Skin of body (tissue), 2 donors: Measurements from ENCODE around the gene CYP27C1. TPM values are rescaled to one million over a fixed set of nuclear protein-coding genes. Genes with fewer than 3 reads are reported as not detected.
"Not testable (repeated sequence)": the region's sequence is repeated elsewhere in the genome, so short reads cannot be mapped to it uniquely, and the experiment has no call there.

Experiments used
- DNase-seq: peaks from one replicate; lab custom pipeline; 2025; lab: John Stamatoyannopoulos, UW
- total RNA-seq: library from RNA; depleted of rRNA; stranded (reverse); fragments of >200 nt; gene quantifications from one replicate; pipeline ENCODE4 v1.2.3, GENCODE V29; 2014

The CYP27C1 gene
- 4.3 TPM for total RNA-seq

DNA sequence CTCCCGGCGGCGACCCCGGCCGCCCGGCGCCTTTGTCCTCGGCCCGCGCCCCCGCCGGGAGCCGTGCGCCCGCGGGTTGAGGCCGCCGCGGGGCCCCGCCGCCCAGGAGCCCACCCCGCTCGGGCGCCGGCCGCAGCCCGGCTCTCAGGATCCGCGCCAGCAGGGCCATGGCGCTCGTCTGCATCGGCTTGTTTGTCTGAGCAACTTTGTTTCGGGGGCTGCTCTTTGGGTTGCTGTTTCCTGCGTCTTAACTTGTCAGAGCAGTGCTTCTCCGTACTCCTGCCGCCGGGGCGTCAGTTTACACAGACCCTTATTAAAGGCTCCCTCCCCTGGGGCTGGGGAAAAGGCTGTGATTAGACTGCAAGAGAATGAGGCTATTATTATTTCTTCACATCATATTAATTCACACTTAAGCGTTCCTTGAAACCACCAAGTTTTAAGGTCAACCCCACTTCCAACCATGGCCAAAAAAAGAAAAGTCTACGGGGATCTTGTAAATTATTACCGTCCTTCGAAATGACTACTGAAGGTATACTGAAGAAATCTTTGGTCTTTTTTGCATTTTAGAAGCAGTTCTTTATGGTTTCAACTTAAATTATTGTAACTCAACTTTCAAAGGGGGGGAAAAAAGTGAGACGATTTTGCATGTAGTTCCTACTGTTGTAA is at the start of gene CYP27C1:
Gene CYP27C1 (minus strand): TSS at position 198 of the 666 bp plus-strand sequence. CDS start 29 bp downstream, at position 169.
- peak; percentile 32 for DNase-seq

- DNase-seq, result peak; percentile 23
Observed at GRCh38 chr2:127261804-127262406, 41.8 kb upstream of the CYP27C1 start.

- DNase-seq, result no peak
Observed at GRCh38 chr2:127259355-127259754, 39.3 kb upstream of the CYP27C1 start.

DNA sequence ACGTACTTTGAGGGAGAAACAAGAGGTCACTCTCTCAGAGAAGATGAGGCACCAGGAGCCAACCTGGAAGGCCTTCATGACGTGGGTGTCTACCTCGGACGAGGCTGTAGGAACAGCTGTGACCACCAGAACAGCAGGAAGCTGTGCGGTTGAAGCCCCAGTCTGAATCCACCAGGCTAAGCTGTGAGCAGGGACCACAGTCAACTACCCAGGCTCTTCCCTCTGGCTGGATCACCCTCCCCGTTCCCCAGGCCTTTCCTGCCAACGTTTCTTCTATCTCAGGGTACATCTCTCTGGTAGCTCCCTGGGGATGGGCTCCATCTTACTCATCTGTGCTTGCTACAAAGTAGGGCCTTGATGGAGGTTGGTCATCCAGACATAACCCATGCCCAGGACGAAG is 36.8 kb upstream of the CYP27C1 start:
- no peak for DNase-seq

DNA sequence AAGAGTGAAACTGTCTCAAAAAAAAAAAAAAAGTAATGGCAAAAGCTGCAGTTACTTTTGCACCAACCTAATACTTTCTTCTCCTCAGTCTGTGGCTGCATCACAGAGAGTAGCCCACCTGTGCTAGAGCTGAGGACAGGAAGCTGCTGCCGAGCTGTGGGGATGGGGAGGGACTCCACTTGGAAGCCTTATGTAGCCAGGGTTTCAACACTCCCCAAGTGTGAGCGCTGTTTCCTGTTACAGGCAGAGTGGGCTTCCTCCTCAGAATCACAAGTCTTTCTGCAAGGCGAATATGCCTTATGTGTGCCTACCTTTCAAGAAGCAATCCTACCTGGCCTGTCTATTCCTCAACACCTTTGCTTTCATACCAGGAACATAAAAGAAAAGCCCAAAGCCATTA is 36.3 kb upstream of the CYP27C1 start:
- DNase-seq, result no peak

GRCh38 chr2:127255721-127256120 is 35.6 kb upstream of the CYP27C1 start:
- DNase-seq, result no peak

DNA sequence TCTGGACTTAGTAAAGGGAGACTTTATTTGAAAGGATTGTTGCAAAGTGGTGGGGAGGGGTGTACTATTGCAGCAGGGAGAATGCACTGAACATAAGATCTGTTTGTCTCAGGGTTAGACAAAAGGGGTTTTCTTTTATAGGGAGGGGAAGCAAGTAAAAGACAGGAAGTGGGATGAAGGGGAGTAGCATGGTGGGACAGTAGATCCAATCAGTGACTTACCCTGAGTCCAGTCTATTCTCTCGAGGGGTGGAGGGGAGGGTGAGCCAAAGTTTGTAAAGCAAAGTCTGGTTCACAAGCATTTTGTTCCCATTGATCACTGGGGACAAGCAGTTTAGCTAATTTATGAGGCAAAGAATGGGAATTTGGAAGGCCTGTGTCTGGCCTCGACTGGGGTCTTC is 35.0 kb upstream of the CYP27C1 start:
- DNase-seq, result peak; percentile 30

DNA sequence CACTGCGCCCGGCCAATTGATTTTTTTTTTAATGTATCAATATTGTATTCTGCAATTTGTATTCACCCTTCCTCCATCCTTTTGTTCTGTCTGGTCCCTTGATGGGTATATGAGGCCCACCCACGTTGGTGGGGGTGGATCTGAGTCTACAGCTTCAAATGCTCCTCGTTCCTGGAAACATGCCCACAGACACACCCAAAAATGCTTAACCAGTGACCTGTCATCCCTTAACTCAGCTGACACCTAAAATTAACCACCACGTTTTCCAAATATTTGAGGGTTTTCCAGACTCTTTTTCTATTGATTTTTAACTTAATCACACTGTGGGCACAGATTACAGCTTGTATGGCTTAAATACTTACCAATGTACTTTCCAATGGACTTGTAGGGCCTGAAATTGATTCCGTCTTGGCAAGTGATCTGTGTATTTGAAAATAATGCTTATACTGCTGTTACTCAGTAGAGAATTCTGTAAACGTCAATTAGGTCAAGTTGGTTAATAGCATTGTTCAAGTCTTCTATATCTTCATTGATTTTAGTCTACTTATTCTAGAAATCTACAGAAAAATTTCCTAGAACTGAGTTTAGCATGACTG is 34.4 kb upstream of the CYP27C1 start:
- DNase-seq, result no peak

DNA sequence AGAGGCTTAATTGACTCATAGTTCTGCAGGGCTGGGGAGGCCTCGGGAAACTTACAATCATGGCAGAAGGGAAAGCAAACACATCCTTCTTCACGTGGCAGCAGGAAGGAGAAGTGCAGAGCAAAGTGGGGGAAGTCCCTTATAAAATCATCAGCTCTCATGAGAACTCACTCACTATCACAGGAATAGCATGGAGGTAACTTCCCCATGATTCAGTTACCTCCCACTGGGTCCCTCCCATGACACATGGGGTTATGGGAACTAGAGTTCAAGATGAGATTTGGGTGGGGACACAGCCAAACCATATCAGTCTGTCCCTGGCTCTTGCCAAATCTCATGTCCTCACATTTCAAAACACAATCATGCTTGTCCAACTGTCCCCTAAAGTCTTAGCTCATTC is 21.1 kb upstream of the CYP27C1 start:
- not testable (repeated sequence) for DNase-seq

DNA sequence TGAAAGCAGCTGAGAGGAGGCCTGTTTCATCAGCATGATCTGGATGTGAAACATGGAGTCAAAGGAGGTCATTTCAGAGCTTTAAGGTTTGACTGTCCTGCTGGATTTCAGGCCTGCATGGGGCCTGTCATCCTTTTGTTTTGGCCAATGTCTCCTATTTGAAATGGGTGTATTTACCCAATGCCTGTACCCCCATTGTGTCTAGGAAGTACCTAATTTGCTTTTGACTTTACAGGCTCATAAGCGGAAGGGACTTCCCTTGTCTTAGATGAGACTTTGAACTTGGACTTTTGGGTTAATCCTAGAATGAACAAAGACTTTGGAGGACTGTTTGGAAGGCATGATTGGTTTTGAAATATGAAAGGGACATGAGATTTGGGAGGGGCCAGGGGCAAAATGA is 19.3 kb upstream of the CYP27C1 start:
- DNase-seq, result no peak

GRCh38 chr2:127237768-127238167 is 17.7 kb upstream of the CYP27C1 start:
- not testable (repeated sequence) for DNase-seq

GRCh38 chr2:127235082-127235702 is 15.1 kb upstream of the CYP27C1 start:
- DNase-seq, result no peak

DNA sequence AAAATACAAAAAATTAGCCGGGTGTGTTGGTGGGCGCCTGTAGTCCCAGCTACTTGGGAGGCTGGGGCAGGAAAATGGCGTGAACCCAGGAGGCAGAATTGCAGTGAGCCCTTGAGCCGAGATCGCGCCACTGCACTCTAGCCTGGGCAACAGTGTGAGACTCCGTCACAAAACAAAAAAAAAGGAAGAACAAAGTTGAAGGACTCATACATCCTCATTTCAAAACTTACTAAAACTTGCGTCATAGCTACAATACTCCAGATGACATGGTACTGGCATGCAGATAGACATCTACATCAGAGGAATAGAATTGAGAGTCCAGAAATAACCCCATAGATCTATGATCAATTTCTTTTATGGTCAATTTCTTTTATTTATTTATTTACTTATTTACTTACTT is 13.6 kb upstream of the CYP27C1 start:
- no peak for DNase-seq

GRCh38 chr2:127231130-127231865 is 11.2 kb upstream of the CYP27C1 start:
- DNase-seq, result peak; percentile 33

GRCh38 chr2:127229555-127229954 is 9.5 kb upstream of the CYP27C1 start:
- no peak for DNase-seq

- DNase-seq, result peak; percentile 46
Observed at GRCh38 chr2:127228102-127228501, 8.0 kb upstream of the CYP27C1 start.

- DNase-seq, result not testable (repeated sequence)
Observed at GRCh38 chr2:127227264-127227660, 7.2 kb upstream of the CYP27C1 start.

GRCh38 chr2:127226520-127227263 is 6.6 kb upstream of the CYP27C1 start:
- DNase-seq, result no peak

GRCh38 chr2:127226132-127226519 is 6.0 kb upstream of the CYP27C1 start:
- DNase-seq, result no peak

DNA sequence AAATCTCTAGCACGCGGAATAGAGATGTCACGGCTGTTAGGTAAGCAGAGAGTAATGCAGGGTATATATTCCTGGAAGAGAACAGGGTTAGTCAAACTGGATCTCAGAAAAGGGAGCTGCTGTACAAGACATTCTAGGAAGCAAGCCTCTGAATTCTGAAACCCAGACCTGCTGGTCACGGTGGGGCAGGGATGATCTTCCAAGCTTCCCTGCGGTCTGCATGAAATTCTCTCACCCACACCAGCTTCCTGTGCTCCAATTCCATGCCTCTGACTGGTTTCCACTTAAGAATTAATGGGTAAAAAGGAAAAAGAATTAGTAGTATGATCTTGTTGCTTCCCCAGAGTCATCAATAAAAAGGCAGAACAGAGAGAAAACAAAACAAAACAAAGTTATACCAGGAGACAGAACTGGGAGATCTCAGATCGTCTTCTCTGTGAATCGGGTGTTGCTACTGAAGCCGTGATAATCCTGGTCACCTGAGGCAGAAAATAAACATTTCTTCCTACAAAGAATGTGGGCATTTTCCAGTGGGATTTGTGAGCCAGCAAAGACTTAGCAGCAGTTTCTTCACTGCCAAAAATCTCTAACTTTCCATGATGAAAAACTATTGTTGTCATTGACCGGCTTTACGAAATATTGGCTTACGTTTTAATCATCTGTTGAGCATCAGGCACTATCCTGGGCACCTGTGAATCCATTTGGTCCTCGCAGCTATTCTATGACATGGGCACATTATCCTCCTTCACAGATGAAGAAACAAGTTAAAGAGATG is 5.3 kb upstream of the CYP27C1 start:
- no peak for DNase-seq
